ENCODE results near the gene TKT.

The TKT gene

GRCh38 chr3:53217175-53217574 lies 38.6 kb downstream of the TKT start:
- no peak for ATAC-seq (ENCODE audit: low read depth)
- no peaks in the 10 kb centered on the region for H3K27me3 Mint-ChIP-seq
- H3K36me3 Mint-ChIP-seq = peaks cover 3% of the 10 kb centered on the region
- H3K27ac Mint-ChIP-seq = no peak overlapping the region
- no peaks in the 10 kb centered on the region for H3K4me1 Mint-ChIP-seq
- H3K9me3 Mint-ChIP-seq = no peaks in the 10 kb centered on the region
- DNase-seq (ENCODE audit: low spot score in 2 of 2) = no peak
- H3K4me3 Mint-ChIP-seq = no peak overlapping the region

- DNase-seq (ENCODE audit: low spot score in 2 of 2) (no peak), ATAC-seq (ENCODE audit: low read depth) (no peak)
- Mint-ChIP-seq H3K27ac (no peak overlapping the region), H3K9me3 (no peaks in the 10 kb centered on the region), H3K4me1 (no peaks in the 10 kb centered on the region), H3K36me3 (peaks cover 3% of the 10 kb centered on the region), H3K27me3 (no peaks in the 10 kb centered on the region), H3K4me3 (no peak overlapping the region)
Measured at GRCh38 chr3:53216723-53217122, 39.1 kb downstream of the TKT start.

- Mint-ChIP-seq H3K9me3 (no peaks in the 10 kb centered on the region), H3K4me3 (no peak overlapping the region), H3K4me1 (no peaks in the 10 kb centered on the region), H3K36me3 (peaks cover 1% of the 10 kb centered on the region), H3K27ac (no peak overlapping the region), H3K27me3 (no peaks in the 10 kb centered on the region)
- ATAC-seq (ENCODE audit: low read depth) (no peak), DNase-seq (ENCODE audit: low spot score in 2 of 2) (no peak)
Measured at GRCh38 chr3:53215816-53216215, 40.0 kb downstream of the TKT start.

GRCh38 chr3:53213276-53213675 lies 42.5 kb downstream of the TKT start:
- no peak for DNase-seq (ENCODE audit: low spot score in 2 of 2)
- ATAC-seq (ENCODE audit: low read depth) = no peak
- no peak overlapping the region for H3K27ac Mint-ChIP-seq
- H3K4me1 Mint-ChIP-seq = no peaks in the 10 kb centered on the region
- peaks cover 3% of the 10 kb centered on the region for H3K9me3 Mint-ChIP-seq
- peaks cover 4% of the 10 kb centered on the region for H3K36me3 Mint-ChIP-seq
- no peaks in the 10 kb centered on the region for H3K27me3 Mint-ChIP-seq
- no peak overlapping the region for H3K4me3 Mint-ChIP-seq

GRCh38 chr3:53211706-53212702 lies 43.8 kb downstream of the TKT start:
- Mint-ChIP-seq H3K36me3 (peaks cover 8% of the 10 kb centered on the region), H3K27me3 (no peaks in the 10 kb centered on the region)

GRCh38 chr3:53202331-53203015 lies 53.3 kb downstream of the TKT start:
- Mint-ChIP-seq H3K27ac (no peak overlapping the region), H3K27me3 (no peaks in the 10 kb centered on the region), H3K4me3 (no peak overlapping the region), H3K4me1 (no peaks in the 10 kb centered on the region), H3K36me3 (peaks cover 6% of the 10 kb centered on the region), H3K9me3 (no peaks in the 10 kb centered on the region)
- ATAC-seq (ENCODE audit: low read depth) (no peak), DNase-seq (ENCODE audit: low spot score in 2 of 2) (peak in 1 of 2 donors; percentile 8)

More at GRCh38 chr3:53211706-53212702, 43.8 kb downstream of the TKT start:
- Mint-ChIP-seq H3K4me1 (no peaks in the 10 kb centered on the region), H3K4me3 (no peak overlapping the region), H3K27ac (no peak overlapping the region), H3K9me3 (peaks cover 3% of the 10 kb centered on the region)
- DNase-seq (ENCODE audit: low spot score in 2 of 2) (no peak), ATAC-seq (ENCODE audit: low read depth) (no peak)

GRCh38 chr3:53200501-53201498 lies 55.0 kb downstream of the TKT start:
- no peak overlapping the region for H3K4me3 Mint-ChIP-seq

GRCh38 chr3:53199834-53200233 lies 56.0 kb downstream of the TKT start:
- H3K9me3 Mint-ChIP-seq = no peaks in the 10 kb centered on the region
- ATAC-seq (ENCODE audit: low read depth) (no peak), DNase-seq (ENCODE audit: low spot score in 2 of 2) (no peak)
- H3K27me3 Mint-ChIP-seq = no peaks in the 10 kb centered on the region
- peaks cover 3% of the 10 kb centered on the region for H3K36me3 Mint-ChIP-seq
- peaks cover 12% of the 10 kb centered on the region for H3K4me1 Mint-ChIP-seq
- H3K4me3 Mint-ChIP-seq = no peak overlapping the region
- H3K27ac Mint-ChIP-seq = no peak overlapping the region

More at GRCh38 chr3:53200501-53201498, 55.0 kb downstream of the TKT start:
- ATAC-seq (ENCODE audit: low read depth) (no peak), DNase-seq (ENCODE audit: low spot score in 2 of 2) (peak in 1 of 2 donors; percentile 4)
- no peaks in the 10 kb centered on the region for H3K27me3 Mint-ChIP-seq
- H3K9me3 Mint-ChIP-seq = no peaks in the 10 kb centered on the region
- H3K36me3 Mint-ChIP-seq = peaks cover 3% of the 10 kb centered on the region
- no peak overlapping the region for H3K27ac Mint-ChIP-seq
- H3K4me1 Mint-ChIP-seq = peaks cover 6% of the 10 kb centered on the region

GRCh38 chr3:53198996-53199395 lies 56.8 kb downstream of the TKT start:
- ATAC-seq (ENCODE audit: low read depth) = no peak
- no peaks in the 10 kb centered on the region for H3K27me3 Mint-ChIP-seq
- no peak overlapping the region for H3K4me3 Mint-ChIP-seq
- H3K9me3 Mint-ChIP-seq = no peaks in the 10 kb centered on the region
- H3K27ac Mint-ChIP-seq = no peak overlapping the region
- peak in 1 of 2 donors; percentile 8 for DNase-seq (ENCODE audit: low spot score in 2 of 2)
- peaks cover 2% of the 10 kb centered on the region for H3K36me3 Mint-ChIP-seq
- H3K4me1 Mint-ChIP-seq = peaks cover 12% of the 10 kb centered on the region

GRCh38 chr3:53198256-53198977 lies 57.4 kb downstream of the TKT start:
- Mint-ChIP-seq H3K36me3 (peaks cover 3% of the 10 kb centered on the region), H3K4me3 (no peak overlapping the region), H3K27ac (no peak overlapping the region), H3K9me3 (no peaks in the 10 kb centered on the region), H3K27me3 (no peaks in the 10 kb centered on the region), H3K4me1 (peaks cover 15% of the 10 kb centered on the region)
- ATAC-seq (ENCODE audit: low read depth) (no peak), DNase-seq (ENCODE audit: low spot score in 2 of 2) (peak in 1 of 2 donors; percentile 8)

- H3K4me1 Mint-ChIP-seq = peaks cover 28% of the 10 kb centered on the region
Measured at GRCh38 chr3:53196575-53197407, 59.0 kb downstream of the TKT start.

More at GRCh38 chr3:53196575-53197407, 59.0 kb downstream of the TKT start:
- Mint-ChIP-seq H3K36me3 (peaks cover 3% of the 10 kb centered on the region), H3K9me3 (no peaks in the 10 kb centered on the region), H3K4me3 (peak overlapping the region; percentile 73), H3K27ac (peak overlapping the region; percentile 63), H3K27me3 (no peaks in the 10 kb centered on the region)
- peak; percentile 80 for ATAC-seq (ENCODE audit: low read depth)
- DNase-seq (ENCODE audit: low spot score in 2 of 2) = peak; percentile 53 to 72
